Type B pancreatic cell (in vitro differentiated cells): ENCODE measurements around the gene DPM1. TPM values are rescaled to one million over a fixed set of nuclear protein-coding genes. Genes with fewer than 3 reads are reported as not detected.
A peak's percentile ranks its signal among the peaks of the same experiment; 100 is the strongest.

ENCODE experiments used
- DNase-seq: peaks from one replicate; pipeline ENCODE4 v3.0.0; 2021; ENCODE audit warnings: mixed read lengths; ENCODE audit not compliant: unreplicated experiment; ENCODE audit errors: extremely low spot score
- H3K27ac Mint-ChIP-seq: 2 replicates; pipeline ENCODE4 v1.8.0; 2021; ENCODE audit warnings: mild to moderate bottlenecking, mixed read lengths
- H3K27me3 Mint-ChIP-seq: 2 replicates; pipeline ENCODE4 v1.8.0; 2021; ENCODE audit warnings: mixed read lengths
- H3K36me3 Mint-ChIP-seq: 2 replicates; pipeline ENCODE4 v1.8.0; 2021; ENCODE audit warnings: mixed read lengths
- H3K4me1 Mint-ChIP-seq: one replicate; pipeline ENCODE4 v1.8.0; 2021; ENCODE audit warnings: mixed read lengths; ENCODE audit not compliant: unreplicated experiment
- H3K4me3 Mint-ChIP-seq: 2 replicates; pipeline ENCODE4 v1.8.0; 2021; ENCODE audit warnings: mild to moderate bottlenecking, mixed read lengths
- H3K9me3 Mint-ChIP-seq: 2 replicates; pipeline ENCODE4 v1.8.0; 2021; ENCODE audit warnings: mixed read lengths
- CTCF ChIP-seq: fragments of 200-600 bp; sonication (generic); conservative IDR thresholded peaks from 2 replicates; pipeline ENCODE4 v1.5.0; 2021; ENCODE audit warnings: antibody characterized with exemption, mild to moderate bottlenecking
- total RNA-seq: library from RNA; stranded (reverse); gene quantifications from 2 replicates; pipeline ENCODE4 v1.2.1, GENCODE V29; 2021; ENCODE audit warnings: low replicate concordance

DPM1 gene
- total RNA-seq, 1 donor from 2014 or later, result 36.2 TPM

- Mint-ChIP-seq H3K9me3 (no peaks in the 10 kb centered on the region), H3K27ac (peak overlapping the region; percentile 12), H3K4me1 (no peaks in the 10 kb centered on the region), H3K36me3 (peaks cover 11% of the 10 kb centered on the region), H3K27me3 (no peaks in the 10 kb centered on the region), H3K4me3 (no peak overlapping the region)
- DNase-seq, result no peak
- no peak for TF ChIP-seq CTCF
These were observed 44.3 kb upstream of the DPM1 start for GRCh38 chr20:51002633-51003032.

GRCh38 chr20:51001430-51002265, 43.3 kb upstream of the DPM1 start:
- Mint-ChIP-seq H3K27me3 (no peaks in the 10 kb centered on the region), H3K27ac (no peak overlapping the region), H3K4me3 (no peak overlapping the region), H3K4me1 (peaks cover 4% of the 10 kb centered on the region), H3K36me3 (peaks cover 11% of the 10 kb centered on the region), H3K9me3 (no peaks in the 10 kb centered on the region)
- no peak for TF ChIP-seq CTCF
- no peak for DNase-seq

GRCh38 chr20:50999355-50999754, 41.0 kb upstream of the DPM1 start:
- Mint-ChIP-seq H3K27me3 (no peaks in the 10 kb centered on the region), H3K36me3 (peaks cover 7% of the 10 kb centered on the region), H3K27ac (peak overlapping the region; percentile 61), H3K9me3 (no peaks in the 10 kb centered on the region), H3K4me3 (no peak overlapping the region), H3K4me1 (peaks cover 4% of the 10 kb centered on the region)
- TF ChIP-seq CTCF, result no peak
- DNase-seq, result no peak

GRCh38 chr20:50996901-50997865, 38.9 kb upstream of the DPM1 start:
- no peak for TF ChIP-seq CTCF
- H3K36me3 Mint-ChIP-seq, result no peaks in the 10 kb centered on the region
- no peak overlapping the region for H3K4me3 Mint-ChIP-seq
- H3K27ac Mint-ChIP-seq, result no peak overlapping the region
- H3K4me1 Mint-ChIP-seq, result peaks cover 9% of the 10 kb centered on the region
- peaks cover 4% of the 10 kb centered on the region for H3K9me3 Mint-ChIP-seq
- H3K27me3 Mint-ChIP-seq, result no peaks in the 10 kb centered on the region
- no peak for DNase-seq

GRCh38 chr20:50995506-50995905, 37.2 kb upstream of the DPM1 start:
- peaks cover 9% of the 10 kb centered on the region for H3K4me1 Mint-ChIP-seq
- no peak overlapping the region for H3K4me3 Mint-ChIP-seq
- peaks cover 4% of the 10 kb centered on the region for H3K9me3 Mint-ChIP-seq
- DNase-seq, result no peak
- peak overlapping the region; percentile 58 for H3K27ac Mint-ChIP-seq
- TF ChIP-seq CTCF, result no peak
- H3K27me3 Mint-ChIP-seq, result no peaks in the 10 kb centered on the region
- no peaks in the 10 kb centered on the region for H3K36me3 Mint-ChIP-seq
